ENCODE measurements around the gene SPART. TPM values are rescaled to one million over a fixed set of nuclear protein-coding genes. Genes with fewer than 3 reads are reported as not detected.
A peak's percentile ranks its signal among the peaks of the same experiment; 100 is the strongest.
"Not testable (repeated sequence)": the region's sequence is repeated elsewhere in the genome, so short reads cannot be mapped to it uniquely, and the experiment has no call there.

The SPART gene
- total RNA-seq, 1 donor from 2014 or later, result 50.8 TPM

GRCh38 chr13:36354842-36355623 is 8.8 kb upstream of the SPART start:
- DNase-seq (ENCODE audit: low read depth in 2 of 2), result peak in 1 of 2 donors; percentile 22

- no peak for DNase-seq (ENCODE audit: low read depth in 2 of 2)
These were observed 6.8 kb upstream of the SPART start for GRCh38 chr13:36353001-36353400.

GRCh38 chr13:36352350-36352749 is 6.2 kb upstream of the SPART start:
- DNase-seq (ENCODE audit: low read depth in 2 of 2), result no peak

DNA sequence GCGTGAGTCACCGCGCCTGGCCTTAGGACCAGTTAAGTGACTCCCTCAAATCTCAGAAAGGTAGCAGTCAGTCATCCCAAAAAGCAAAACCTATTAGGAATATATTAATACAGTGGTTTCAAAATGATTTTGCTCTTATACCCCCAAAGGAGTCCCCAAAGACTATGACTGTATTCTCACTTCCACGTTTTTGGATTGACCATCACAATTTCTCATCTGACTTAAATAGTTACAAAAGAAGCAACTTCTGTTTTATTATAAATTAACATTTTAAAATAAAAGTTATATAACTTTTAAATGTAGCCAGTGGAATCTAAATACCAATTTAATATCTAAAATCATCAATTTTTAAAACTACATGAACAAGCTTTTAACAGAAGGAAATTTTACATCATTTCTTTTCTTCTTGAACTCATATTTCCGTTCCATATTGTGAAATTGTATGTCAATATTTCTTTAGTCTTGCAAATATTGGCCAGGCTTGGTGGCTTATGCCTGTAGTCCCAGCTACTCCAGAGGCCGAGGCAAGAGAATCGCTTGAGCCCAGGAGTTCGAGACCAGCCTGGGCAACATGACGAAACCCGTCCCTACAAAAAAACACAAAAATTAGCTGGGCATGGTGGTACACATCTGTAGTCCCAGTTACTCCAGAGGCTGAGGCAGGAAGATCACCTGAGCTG is 1.5 kb upstream of the SPART start:
- no peak for DNase-seq (ENCODE audit: low read depth in 2 of 2)

GRCh38 chr13:36345438-36346221 is 564 bp downstream of the SPART start:
- DNase-seq (ENCODE audit: low read depth in 2 of 2), result peak; percentile 67 to 92

GRCh38 chr13:36344886-36345437 is 1.2 kb downstream of the SPART start:
- peak; percentile 26 to 35 for DNase-seq (ENCODE audit: low read depth in 2 of 2)

DNA sequence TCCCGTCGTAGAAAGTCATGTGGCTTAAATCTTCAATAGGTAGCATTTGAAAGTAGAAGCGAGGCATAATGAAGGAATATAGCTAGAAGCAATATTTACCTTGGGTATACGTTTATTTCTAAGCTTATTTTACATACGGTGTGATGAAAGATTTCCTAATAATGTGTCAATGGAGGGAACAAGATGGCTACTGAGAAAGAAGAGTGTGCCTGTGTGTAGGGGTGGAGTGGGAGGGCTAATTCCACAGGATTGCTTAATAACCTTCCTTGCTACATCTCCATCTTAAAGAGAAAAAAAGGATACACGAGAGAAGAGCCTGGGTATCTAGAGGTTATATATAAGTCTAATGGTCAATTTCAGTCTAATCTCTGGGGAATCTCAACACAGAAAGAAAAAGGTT is 2.0 kb downstream of the SPART start:
- DNase-seq (ENCODE audit: low read depth in 2 of 2), result peak in 1 of 2 donors; percentile 8

GRCh38 chr13:36343766-36344165 is 2.4 kb downstream of the SPART start:
- DNase-seq (ENCODE audit: low read depth in 2 of 2), result no peak

DNA sequence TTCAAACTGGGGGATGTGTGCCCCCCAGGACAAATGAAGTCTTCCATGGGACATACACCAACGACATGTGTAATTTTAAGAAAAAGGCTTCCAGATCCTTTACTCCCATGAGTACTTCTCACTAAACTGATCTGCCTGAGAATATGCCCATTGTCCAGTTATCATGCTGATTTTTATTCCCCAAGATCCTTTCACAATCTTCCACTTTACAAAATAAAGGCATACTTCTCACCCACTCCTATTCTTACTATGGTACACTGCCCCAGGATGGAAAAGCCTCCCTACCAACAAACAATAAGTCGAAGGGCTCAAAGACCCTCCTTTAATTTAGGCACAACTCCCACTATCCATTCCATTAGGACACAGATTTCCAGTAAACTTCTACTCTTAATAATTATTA is 3.5 kb downstream of the SPART start:
- no peak for DNase-seq (ENCODE audit: low read depth in 2 of 2)

DNA sequence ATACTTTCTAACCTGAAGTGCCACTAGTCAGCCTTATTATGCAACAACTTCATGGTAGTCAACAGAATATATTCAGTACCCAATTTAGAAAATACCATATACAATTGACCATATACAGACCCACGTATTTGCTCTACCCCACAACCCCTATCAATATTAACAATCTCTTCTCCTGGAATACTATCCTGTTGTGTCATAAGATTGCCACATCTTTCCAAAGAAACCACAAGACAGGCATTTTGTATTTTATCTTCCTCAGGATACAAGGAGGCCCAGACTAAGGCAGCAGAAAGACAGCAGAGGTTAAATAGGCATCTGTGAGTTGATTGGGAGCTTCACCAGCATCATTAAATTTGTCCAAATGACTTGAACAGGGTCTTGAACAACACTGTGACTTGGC is 4.5 kb downstream of the SPART start:
- DNase-seq (ENCODE audit: low read depth in 2 of 2), result no peak

GRCh38 chr13:36339600-36340155 is 6.5 kb downstream of the SPART start:
- peak; percentile 51 to 58 for DNase-seq (ENCODE audit: low read depth in 2 of 2)

GRCh38 chr13:36337938-36338641 is 8.1 kb downstream of the SPART start:
- DNase-seq (ENCODE audit: low read depth in 2 of 2), result no peak

- peak; percentile 73 to 76 for DNase-seq (ENCODE audit: low read depth in 2 of 2)
These were observed 13.2 kb downstream of the SPART start for GRCh38 chr13:36332986-36333385.

DNA sequence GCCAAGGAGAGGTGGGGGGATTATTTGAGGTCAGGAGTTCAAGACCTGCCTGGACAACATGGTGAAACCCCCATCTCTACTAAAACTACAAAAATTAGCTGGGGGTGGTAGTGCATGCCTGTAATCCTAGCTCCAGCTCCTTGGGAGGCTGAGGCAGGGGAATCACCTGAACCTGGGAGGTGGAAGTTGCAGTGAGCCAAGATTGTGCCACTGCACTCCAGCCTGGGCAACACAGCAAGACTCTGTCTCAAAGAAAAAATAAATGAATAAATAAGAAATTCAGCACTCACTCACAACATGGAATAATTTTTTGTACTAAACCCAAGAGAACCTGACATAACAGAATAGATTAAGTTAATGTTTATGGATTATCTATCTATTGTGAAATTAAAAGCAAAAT is 13.9 kb downstream of the SPART start:
- DNase-seq (ENCODE audit: low read depth in 2 of 2), result not testable (repeated sequence)

DNA sequence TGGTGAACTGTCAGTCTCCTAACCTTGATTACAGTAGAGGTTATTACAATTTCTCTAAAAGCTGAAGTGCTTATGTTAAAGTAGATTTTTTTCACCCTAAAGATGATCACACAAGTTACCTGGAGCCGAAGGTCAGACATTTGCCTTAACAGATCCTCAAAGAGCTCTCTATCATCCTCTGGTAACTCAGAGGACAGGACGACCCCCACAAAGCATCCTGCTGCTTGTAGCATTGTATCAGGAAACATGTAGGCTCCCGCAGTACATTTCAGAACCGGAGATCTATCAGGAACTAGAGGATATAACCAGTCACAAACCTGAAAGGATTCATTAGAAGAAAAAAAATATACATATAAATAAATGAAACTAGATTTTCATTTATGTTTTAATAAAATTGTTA is 14.9 kb downstream of the SPART start:
- no peak for DNase-seq (ENCODE audit: low read depth in 2 of 2)

DNA sequence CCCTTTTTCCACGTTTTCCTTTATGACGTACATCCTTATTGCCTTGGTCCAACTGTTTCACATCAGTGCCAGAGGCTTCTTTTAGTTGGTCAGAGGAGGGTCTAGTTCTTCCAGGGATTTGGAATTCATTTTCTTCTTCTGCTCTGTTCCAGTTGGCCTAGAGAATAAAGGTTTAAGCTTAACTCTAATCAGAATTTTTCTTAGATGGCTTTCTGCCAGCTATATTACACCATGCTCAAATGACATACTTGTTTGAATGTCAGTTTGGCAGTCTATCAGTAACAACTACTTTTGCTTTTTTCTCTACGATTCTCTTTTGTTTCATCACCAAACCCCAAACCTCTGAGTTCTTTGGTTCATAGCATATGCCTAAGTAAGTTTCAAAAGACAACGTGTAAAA is 16.8 kb downstream of the SPART start:
- peak in 1 of 2 donors; percentile 35 for DNase-seq (ENCODE audit: low read depth in 2 of 2)

- DNase-seq (ENCODE audit: low read depth in 2 of 2), result no peak
These were observed 17.4 kb downstream of the SPART start for GRCh38 chr13:36328821-36329220.

DNA sequence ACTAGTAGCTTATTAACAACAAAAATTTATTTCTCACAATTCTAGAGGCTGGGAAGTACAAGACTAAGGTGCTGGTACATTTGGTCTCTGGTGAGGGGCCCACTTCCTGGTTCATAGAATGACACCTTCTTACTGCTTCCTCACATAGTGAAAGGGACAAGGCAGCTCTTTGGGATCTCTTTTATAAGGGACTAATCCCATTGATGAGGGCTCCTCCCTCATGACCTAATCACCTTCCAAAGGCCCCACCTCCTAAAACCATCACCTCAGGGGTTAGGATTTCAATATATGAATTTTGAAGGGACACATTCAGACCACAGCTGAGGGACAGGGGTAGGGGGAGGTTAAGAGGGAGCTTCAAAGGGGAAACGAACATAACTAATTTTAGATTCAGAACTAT is 20.3 kb downstream of the SPART start:
- DNase-seq (ENCODE audit: low read depth in 2 of 2), result no peak

- not testable (repeated sequence) for DNase-seq (ENCODE audit: low read depth in 2 of 2)
These were observed 21.3 kb downstream of the SPART start for GRCh38 chr13:36324881-36325280.

DNA sequence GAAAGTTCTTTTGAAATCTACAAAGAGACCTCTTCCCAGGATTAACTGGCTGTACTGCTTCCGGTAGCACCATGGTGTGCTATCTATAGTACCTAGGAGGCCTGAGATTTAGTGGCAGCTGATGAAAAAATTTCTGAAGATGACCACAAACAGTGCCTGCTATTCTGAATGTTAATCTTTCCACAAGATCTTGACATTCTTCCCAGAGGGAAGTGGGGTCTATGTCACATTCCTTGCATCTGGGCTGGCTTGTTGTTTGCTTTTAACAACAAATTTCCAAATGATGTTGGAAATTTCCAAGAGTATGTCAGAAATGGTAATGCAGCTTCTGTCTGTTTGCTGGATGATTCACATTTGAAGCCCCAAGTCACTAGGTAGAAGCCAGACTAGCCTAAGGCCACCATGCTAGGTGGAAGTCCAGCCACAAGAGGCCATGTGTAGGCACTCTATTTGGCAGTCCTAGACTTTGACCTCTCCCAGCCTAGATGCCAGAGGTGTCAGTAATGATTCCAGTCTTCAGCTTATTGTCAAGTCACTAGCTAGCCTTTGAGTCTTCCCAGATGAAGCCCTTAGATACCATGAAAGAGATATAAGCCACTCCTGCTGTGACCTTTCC is 22.1 kb downstream of the SPART start:
- DNase-seq (ENCODE audit: low read depth in 2 of 2), result no peak

DNA sequence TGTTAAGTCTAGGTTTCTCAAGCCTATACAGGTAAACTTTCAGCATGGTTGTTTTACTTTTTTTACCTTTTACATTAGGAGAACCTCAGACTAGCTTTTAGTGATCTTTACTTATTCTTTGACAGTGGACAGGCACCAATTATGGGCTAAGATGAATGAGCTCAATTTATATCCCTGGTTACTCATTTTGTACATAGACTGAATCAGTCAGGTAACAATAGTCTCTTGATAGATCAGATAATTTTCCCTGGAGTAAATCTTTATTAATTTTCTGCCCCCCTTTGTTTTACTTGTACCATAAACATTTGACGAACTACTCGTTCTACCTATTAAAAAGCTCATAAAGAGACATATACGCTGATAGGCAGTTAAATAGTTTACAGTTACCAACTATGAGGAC is 22.8 kb downstream of the SPART start:
- DNase-seq (ENCODE audit: low read depth in 2 of 2), result no peak

All from lung microvascular endothelial cell (primary cell).